Measurements from ENCODE around the gene CCDC107.

- TF ChIP-seq CTCF (IDR thresholded peaks at IDR 0.05; ENCODE audit: low read depth, low read length, missing input control) (no peak), MAX (IDR thresholded peaks at IDR 0.05) (no peak), SP1 (IDR thresholded peaks at IDR 0.05) (no peak), RAD21 (IDR thresholded peaks at IDR 0.05) (no peak), REST (IDR thresholded peaks at IDR 0.05) (no peak), YY1 (IDR thresholded peaks at IDR 0.05) (no peak), ATF3 (IDR thresholded peaks at IDR 0.05) (no peak)
Observed at GRCh38 chr9:35682051-35682450, 24.0 kb downstream of the CCDC107 start.
